Activated CD8-positive, alpha-beta memory T cell treated with anti-CD3 and anti-CD28 coated beads, Interleukin-2, amount 50 U/mL, for 1 hour (primary cell): ENCODE data around the gene EFCAB7.
"Not testable (repeated sequence)": the region's sequence is repeated elsewhere in the genome, so short reads cannot be mapped to it uniquely, and the experiment has no call there.

Experiments
- DNase-seq: peaks from one replicate; pipeline ENCODE4 v3.0.0-alpha.2; 2020; ENCODE audit errors: extremely low read depth

EFCAB7 gene

GRCh38 chr1:63548303-63548702 lies 25.0 kb downstream of the EFCAB7 start:
- no peak for DNase-seq

- DNase-seq, result no peak
Observed at GRCh38 chr1:63548877-63549276, 25.6 kb downstream of the EFCAB7 start.

- no peak for DNase-seq
Observed at GRCh38 chr1:63555480-63555879, 32.2 kb downstream of the EFCAB7 start.

GRCh38 chr1:63557365-63557987 lies 34.2 kb downstream of the EFCAB7 start:
- DNase-seq, result no peak

- no peak for DNase-seq
Observed at GRCh38 chr1:63559357-63559756, 36.0 kb downstream of the EFCAB7 start.

- DNase-seq, result no peak
Observed at GRCh38 chr1:63563745-63564144, 40.4 kb downstream of the EFCAB7 start.

GRCh38 chr1:63569068-63569467 lies 45.7 kb downstream of the EFCAB7 start:
- no peak for DNase-seq

GRCh38 chr1:63569640-63570316 lies 46.5 kb downstream of the EFCAB7 start:
- DNase-seq, result no peak

- not testable (repeated sequence) for DNase-seq
Observed at GRCh38 chr1:63572686-63573085, 49.4 kb downstream of the EFCAB7 start.

- not testable (repeated sequence) for DNase-seq
Observed at GRCh38 chr1:63574203-63574796, 51.0 kb downstream of the EFCAB7 start.

- DNase-seq, result no peak
Observed at GRCh38 chr1:63575340-63575826, 52.1 kb downstream of the EFCAB7 start.

- DNase-seq, result not testable (repeated sequence)
Observed at GRCh38 chr1:63586326-63586725, 63.0 kb downstream of the EFCAB7 start.

- no peak for DNase-seq
Observed at GRCh38 chr1:63590166-63590560, 66.8 kb downstream of the EFCAB7 start.

- no peak for DNase-seq
Observed at GRCh38 chr1:63592536-63593302, 69.4 kb downstream of the EFCAB7 start.

- peak; percentile 27 for DNase-seq
Observed at GRCh38 chr1:63593303-63593885, 70.1 kb downstream of the EFCAB7 start, which contains the start of gene PGM1. PGM1 (plus strand) TSS chr1:63593411; CDS start chr1:63593489, 78 bp downstream.

GRCh38 chr1:63593886-63594605 lies 70.7 kb downstream of the EFCAB7 start:
- peak; percentile 43 for DNase-seq

- DNase-seq, result no peak
Observed at GRCh38 chr1:63595435-63595834, 72.1 kb downstream of the EFCAB7 start.

GRCh38 chr1:63599799-63600198 lies 76.5 kb downstream of the EFCAB7 start:
- no peak for DNase-seq

- DNase-seq, result no peak
Observed at GRCh38 chr1:63600248-63600647, 76.9 kb downstream of the EFCAB7 start.

GRCh38 chr1:63601061-63601460 lies 77.7 kb downstream of the EFCAB7 start:
- no peak for DNase-seq

GRCh38 chr1:63601463-63601862 lies 78.1 kb downstream of the EFCAB7 start:
- no peak for DNase-seq
